NCI-H345 (cell line): Measurements from ENCODE around the gene IREB2.
"Not testable (repeated sequence)": the region's sequence is repeated elsewhere in the genome, so short reads cannot be mapped to it uniquely, and the experiment has no call there.

Source experiments
- DNase-seq: peaks from one replicate; lab custom pipeline; 2025; lab: John Stamatoyannopoulos, UW

The IREB2 gene

GRCh38 chr15:78437762-78438618 is at the start of gene IREB2:
IREB2 (plus strand) TSS chr15:78438216; CDS start chr15:78438338, 122 bp downstream.
- peak; percentile 96 for DNase-seq

- no peak for DNase-seq
These were observed 49.2 kb upstream of the IREB2 start for GRCh38 chr15:78388865-78389264.

- no peak for DNase-seq
These were observed 48.7 kb upstream of the IREB2 start for GRCh38 chr15:78389322-78389721.

GRCh38 chr15:78389738-78390137 is 48.3 kb upstream of the IREB2 start:
- DNase-seq: no peak

- DNase-seq: no peak
These were observed 47.8 kb upstream of the IREB2 start for GRCh38 chr15:78390242-78390641.

GRCh38 chr15:78390826-78391225 is 47.2 kb upstream of the IREB2 start:
- DNase-seq: no peak

- DNase-seq: no peak
These were observed 46.2 kb upstream of the IREB2 start for GRCh38 chr15:78391781-78392180.

GRCh38 chr15:78392430-78392829 is 45.6 kb upstream of the IREB2 start:
- peak; percentile 77 for DNase-seq

- DNase-seq: no peak
These were observed 44.9 kb upstream of the IREB2 start for GRCh38 chr15:78393137-78393536.

- no peak for DNase-seq
These were observed 44.0 kb upstream of the IREB2 start for GRCh38 chr15:78394026-78394425.

- DNase-seq: peak; percentile 62
These were observed 42.9 kb upstream of the IREB2 start for GRCh38 chr15:78394981-78395616.

- DNase-seq: no peak
These were observed 41.7 kb upstream of the IREB2 start for GRCh38 chr15:78396186-78396814.

GRCh38 chr15:78396976-78397375 is 41.0 kb upstream of the IREB2 start:
- no peak for DNase-seq

- DNase-seq: no peak
These were observed 40.6 kb upstream of the IREB2 start for GRCh38 chr15:78397382-78397781.

GRCh38 chr15:78398076-78398825 is 39.8 kb upstream of the IREB2 start:
- no peak for DNase-seq

GRCh38 chr15:78399091-78399490 is 38.9 kb upstream of the IREB2 start:
- no peak for DNase-seq

- DNase-seq: no peak
These were observed 35.9 kb upstream of the IREB2 start for GRCh38 chr15:78402061-78402610.

- no peak for DNase-seq
These were observed 33.9 kb upstream of the IREB2 start for GRCh38 chr15:78404125-78404524.

GRCh38 chr15:78404796-78405195 is 33.2 kb upstream of the IREB2 start:
- not testable (repeated sequence) for DNase-seq

- DNase-seq: no peak
These were observed 32.6 kb upstream of the IREB2 start for GRCh38 chr15:78405336-78405924.

GRCh38 chr15:78406016-78406585 is 31.9 kb upstream of the IREB2 start:
- no peak for DNase-seq
